IPS-NIHi11 (cell line): Measurements from ENCODE around the gene GATA3.
"Not testable (repeated sequence)": the region's sequence is repeated elsewhere in the genome, so short reads cannot be mapped to it uniquely, and the experiment has no call there.

Experiments used
- DNase-seq: peaks from one replicate; pipeline ENCODE4 v3.0.0; 2012; ENCODE audit warnings: mixed read lengths, low spot score

GATA3 gene

GRCh38 chr10:8054494-8055407 is at the start of gene GATA3:
Gene GATA3, plus strand, starts transcription at chr10:8054688. Its CDS starts 968 bp downstream, at chr10:8055656.
- peak; percentile 60 for DNase-seq

- DNase-seq, result no peak
Observed at GRCh38 chr10:8006274-8006999, 48.1 kb upstream of the GATA3 start.

GRCh38 chr10:8009031-8009430 is 45.5 kb upstream of the GATA3 start:
- no peak for DNase-seq

GRCh38 chr10:8013006-8013405 is 41.5 kb upstream of the GATA3 start:
- no peak for DNase-seq

- DNase-seq, result no peak
Observed at GRCh38 chr10:8013619-8014018, 40.9 kb upstream of the GATA3 start.

GRCh38 chr10:8014649-8015048 is 39.8 kb upstream of the GATA3 start:
- no peak for DNase-seq

- DNase-seq, result no peak
Observed at GRCh38 chr10:8017277-8017676, 37.2 kb upstream of the GATA3 start.

GRCh38 chr10:8023321-8023720 is 31.2 kb upstream of the GATA3 start:
- DNase-seq, result no peak

GRCh38 chr10:8023851-8024250 is 30.6 kb upstream of the GATA3 start:
- no peak for DNase-seq

GRCh38 chr10:8026349-8027259 is 27.9 kb upstream of the GATA3 start:
- DNase-seq, result no peak

GRCh38 chr10:8031211-8031610 is 23.3 kb upstream of the GATA3 start:
- not testable (repeated sequence) for DNase-seq

- DNase-seq, result no peak
Observed at GRCh38 chr10:8032558-8032957, 21.9 kb upstream of the GATA3 start.

- no peak for DNase-seq
Observed at GRCh38 chr10:8033812-8034465, 20.5 kb upstream of the GATA3 start.

- no peak for DNase-seq
Observed at GRCh38 chr10:8034466-8035005, 20.0 kb upstream of the GATA3 start.

GRCh38 chr10:8035006-8035640 is 19.4 kb upstream of the GATA3 start:
- DNase-seq, result no peak

- DNase-seq, result no peak
Observed at GRCh38 chr10:8035641-8036470, 18.6 kb upstream of the GATA3 start.

- DNase-seq, result no peak
Observed at GRCh38 chr10:8036506-8037198, 17.8 kb upstream of the GATA3 start.

- DNase-seq, result no peak
Observed at GRCh38 chr10:8037199-8037801, 17.2 kb upstream of the GATA3 start.
